Suprapubic skin (tissue), 4 donors: ENCODE results near the gene TMEM147.

Source experiments
- CTCF ChIP-seq, 2 donors: fragments of 200-600 bp in 1 of 2; fragments of 450-650 bp in 1 of 2; sonication (generic) in 1 of 2; IDR thresholded peaks; one replicate each; pipeline ENCODE4 v1.5.1; 2016 to 2019; ENCODE audit warnings: antibody characterized with exemption in 2 of 2, mild to moderate bottlenecking in 1 of 2, moderate library complexity in 1 of 2
- EP300 ChIP-seq: sonication (generic); formaldehyde crosslinking; IDR thresholded peaks from one replicate; pipeline ENCODE4 v1.6.1; 2017; ENCODE audit warnings: antibody characterized with exemption
- POLR2A ChIP-seq, 2 donors: fragments of 450-650 bp; IDR thresholded peaks; one replicate each; pipeline ENCODE4 v1.6.1; 2017; ENCODE audit warnings: antibody characterized with exemption in 2 of 2, mild to moderate bottlenecking in 2 of 2, moderate library complexity in 2 of 2
- POLR2AphosphoS5 ChIP-seq, 3 donors: sonication (generic); formaldehyde crosslinking; IDR thresholded peaks; one replicate each; pipeline ENCODE4 v1.6.1; 2017; ENCODE audit warnings: antibody characterized with exemption in 3 of 3

DNA sequence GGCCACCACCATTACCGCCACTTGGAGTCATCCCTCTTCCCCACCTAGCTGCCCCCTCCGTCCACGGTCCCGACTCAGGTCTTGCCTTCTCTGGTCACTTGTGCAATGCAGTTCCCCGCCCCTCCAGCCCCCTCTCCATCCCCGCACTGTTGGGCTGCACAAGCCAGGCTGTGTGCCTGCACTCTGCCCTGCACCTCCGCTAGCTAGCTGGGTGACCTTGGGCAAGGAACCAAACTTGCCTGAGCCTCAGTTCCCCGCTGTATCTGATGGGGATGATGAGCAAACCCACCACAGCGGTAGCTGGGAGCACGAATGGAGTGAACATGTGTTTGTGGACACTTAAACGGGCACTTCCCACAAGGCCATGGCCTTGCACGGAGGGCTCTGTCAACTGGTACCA is 5.6 kb upstream of the TMEM147 start:
- TF ChIP-seq CTCF (IDR thresholded peaks at IDR 0.05) (no peak), POLR2AphosphoS5 (IDR thresholded peaks at IDR 0.05) (no peak), POLR2A (IDR thresholded peaks at IDR 0.05) (no peak), EP300 (no peak)
